Thyroid gland (tissue), 4 donors: Measurements from ENCODE around the gene SORL1-AS1.
"Not testable (repeated sequence)": the region's sequence is repeated elsewhere in the genome, so short reads cannot be mapped to it uniquely, and the experiment has no call there.

ENCODE experiments used
- DNase-seq, 2 donors: peaks; one replicate each; pipeline ENCODE4 v3.0.0-alpha.2; 2019
- H3K27ac ChIP-seq, 3 donors: fragments of 200-600 bp; sonication (generic); 1 replicate in 2 of 3; 2 replicates in 1 of 3; pipeline ENCODE4 v1.5.1; 2016 to 2019; ENCODE audit warnings: mild to moderate bottlenecking in 1 of 3, moderate library complexity in 1 of 3
- H3K27me3 ChIP-seq: fragments of 200-600 bp; sonication (generic); one replicate; pipeline ENCODE4 v1.5.1; 2019
- H3K36me3 ChIP-seq, 2 donors: fragments of 200-600 bp; sonication (generic); one replicate each; pipeline ENCODE4 v1.5.1; 2016 to 2019
- H3K4me1 ChIP-seq, 2 donors: fragments of 200-600 bp; sonication (generic); one replicate each; pipeline ENCODE4 v1.5.1; 2017 to 2019
- H3K4me3 ChIP-seq, 3 donors: fragments of 200-600 bp; sonication (generic); replicated peaks in 1 of 3; 1 replicate in 2 of 3; 2 replicates in 1 of 3; pipeline ENCODE4 v1.5.1; 2016; ENCODE audit warnings: mild to moderate bottlenecking in 1 of 3
- H3K9me3 ChIP-seq: fragments of 200-600 bp; sonication (generic); one replicate; pipeline ENCODE4 v1.5.1; 2017
- POLR2A ChIP-seq, 2 donors: fragments of 450-650 bp; IDR thresholded peaks; one replicate each; pipeline ENCODE4 v1.6.1; 2017; ENCODE audit warnings: antibody characterized with exemption in 2 of 2, mild to moderate bottlenecking in 2 of 2, moderate library complexity in 1 of 2
- WGBS, 2 donors: methylation state at CpG; one replicate each; pipeline ENCODE4 v1.1.5; 2017; 5-methylcytosine and 5-hydroxymethylcytosine counted together
- intact Hi-C: fragments of 100-400 bp; cut with DNase I; formaldehyde crosslinking; loops from one replicate; pipeline ENCODE4 v1.15.1; 2023
- TF ChIP-seq, protein P1 (sequence below), 6 experiments: fragments of 200-600 bp in 3 of 6; fragments of 450-650 bp in 3 of 6; sonication (generic) in 3 of 6; IDR thresholded peaks; one replicate each; pipeline ENCODE4 v1.5.1; 2016 to 2019; ENCODE audit warnings: antibody characterized with exemption in 6 of 6, mild to moderate bottlenecking in 2 of 6, inconsistent platforms in 1 of 6, moderate library complexity in 1 of 6

The SORL1-AS1 gene

DNA sequence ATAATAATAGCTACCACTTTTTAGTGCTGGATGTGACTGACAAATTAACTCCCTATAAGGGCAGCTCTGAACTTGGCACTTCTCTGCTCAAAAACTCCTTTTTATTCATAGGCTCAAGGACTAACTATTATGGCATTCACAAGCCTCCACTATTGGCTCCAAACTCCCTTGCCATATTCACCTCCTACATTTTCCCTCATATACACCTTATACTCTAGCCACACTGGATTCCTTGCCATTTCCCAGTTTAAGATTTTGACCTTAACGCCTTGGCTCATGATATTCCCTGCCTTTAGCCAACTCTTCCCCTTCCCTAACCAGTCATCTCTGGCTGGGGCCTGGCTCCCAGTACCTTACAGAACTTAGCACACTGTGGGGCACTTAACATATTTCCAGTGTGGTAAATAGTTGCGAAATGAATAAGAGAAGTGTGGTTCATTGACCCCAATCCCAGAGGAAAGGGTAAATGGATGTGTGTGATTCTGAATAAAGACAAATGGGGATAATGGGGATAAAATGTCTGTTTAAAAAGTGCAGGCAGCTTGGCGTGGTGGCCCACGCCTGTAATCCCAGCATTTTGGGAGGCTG, 40.7 kb downstream of the SORL1-AS1 start:
- H3K4me3 ChIP-seq, result no peak overlapping the region
- TF ChIP-seq POLR2A (IDR thresholded peaks at IDR 0.05), result no peak
- TF ChIP-seq, protein P1, sequence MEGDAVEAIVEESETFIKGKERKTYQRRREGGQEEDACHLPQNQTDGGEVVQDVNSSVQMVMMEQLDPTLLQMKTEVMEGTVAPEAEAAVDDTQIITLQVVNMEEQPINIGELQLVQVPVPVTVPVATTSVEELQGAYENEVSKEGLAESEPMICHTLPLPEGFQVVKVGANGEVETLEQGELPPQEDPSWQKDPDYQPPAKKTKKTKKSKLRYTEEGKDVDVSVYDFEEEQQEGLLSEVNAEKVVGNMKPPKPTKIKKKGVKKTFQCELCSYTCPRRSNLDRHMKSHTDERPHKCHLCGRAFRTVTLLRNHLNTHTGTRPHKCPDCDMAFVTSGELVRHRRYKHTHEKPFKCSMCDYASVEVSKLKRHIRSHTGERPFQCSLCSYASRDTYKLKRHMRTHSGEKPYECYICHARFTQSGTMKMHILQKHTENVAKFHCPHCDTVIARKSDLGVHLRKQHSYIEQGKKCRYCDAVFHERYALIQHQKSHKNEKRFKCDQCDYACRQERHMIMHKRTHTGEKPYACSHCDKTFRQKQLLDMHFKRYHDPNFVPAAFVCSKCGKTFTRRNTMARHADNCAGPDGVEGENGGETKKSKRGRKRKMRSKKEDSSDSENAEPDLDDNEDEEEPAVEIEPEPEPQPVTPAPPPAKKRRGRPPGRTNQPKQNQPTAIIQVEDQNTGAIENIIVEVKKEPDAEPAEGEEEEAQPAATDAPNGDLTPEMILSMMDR (IDR thresholded peaks at IDR 0.05), result no peak

DNA sequence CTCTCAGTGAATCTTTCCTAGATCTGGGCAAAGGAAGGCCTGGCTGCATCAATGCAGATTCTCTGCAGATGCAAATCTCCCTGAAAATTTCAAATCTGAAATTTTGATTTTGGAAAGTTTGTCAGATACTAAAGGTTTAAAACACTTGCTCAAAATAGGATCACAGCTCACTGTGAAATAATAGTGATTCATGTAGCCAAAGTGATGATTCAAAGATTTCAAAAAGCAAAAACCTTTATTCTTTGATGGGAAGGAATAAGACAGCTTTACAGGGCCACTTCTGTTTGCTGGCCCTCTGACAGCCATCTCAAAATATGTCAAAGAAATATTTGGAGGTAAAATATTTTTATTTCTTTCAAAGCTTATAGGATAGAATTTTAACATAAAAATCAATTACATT, 41.4 kb downstream of the SORL1-AS1 start:
- intact Hi-C loops, H3K4me3 ChIP-seq, DNase-seq, H3K9me3 ChIP-seq, H3K27me3 ChIP-seq, H3K36me3 ChIP-seq, H3K27ac ChIP-seq: not testable (repeated sequence)
- H3K4me1 ChIP-seq, result peaks cover 4 to 11% of the 10 kb centered on the region in 2 donors

More for the DNA sequence above, 40.7 kb downstream of the SORL1-AS1 start:
- Histone ChIP-seq H3K4me1 (peaks cover 7 to 17% of the 10 kb centered on the region in 2 donors), H3K27me3 (no peaks in the 10 kb centered on the region), H3K27ac (no peak overlapping the region), H3K9me3 (no peaks in the 10 kb centered on the region), H3K36me3 (no peaks in the 10 kb centered on the region)
- DNase-seq, result no peak
- intact Hi-C loops, result no loop called here
- WGBS, 2 donors, result 88 to 98% methylated on average over 4 of the region's 4 CpGs

DNA sequence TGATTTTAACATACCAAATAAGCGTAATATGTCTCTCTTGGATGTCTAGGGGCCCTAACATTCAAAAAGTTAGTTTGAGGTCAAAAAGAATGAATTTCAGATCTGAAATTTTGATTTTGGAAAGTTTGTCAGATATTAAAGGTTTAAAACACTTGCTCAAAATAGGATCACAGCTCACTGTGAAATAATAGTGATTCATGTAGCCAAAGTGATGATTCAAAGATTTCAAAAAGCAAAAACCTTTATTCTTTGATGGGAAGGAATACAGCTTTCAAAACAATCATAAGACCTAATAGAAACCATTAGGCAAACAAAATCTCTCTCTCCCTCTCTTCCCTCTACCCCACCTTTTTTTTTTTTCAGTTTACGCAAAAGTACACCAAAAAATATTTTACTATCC, 42.7 kb downstream of the SORL1-AS1 start:
- H3K4me3 ChIP-seq, H3K36me3 ChIP-seq, H3K27me3 ChIP-seq, intact Hi-C loops, H3K9me3 ChIP-seq, DNase-seq, H3K27ac ChIP-seq, H3K4me1 ChIP-seq: not testable (repeated sequence)
- 97 to 100% methylated on average over 2 of the region's 2 CpGs for WGBS, 2 donors

DNA sequence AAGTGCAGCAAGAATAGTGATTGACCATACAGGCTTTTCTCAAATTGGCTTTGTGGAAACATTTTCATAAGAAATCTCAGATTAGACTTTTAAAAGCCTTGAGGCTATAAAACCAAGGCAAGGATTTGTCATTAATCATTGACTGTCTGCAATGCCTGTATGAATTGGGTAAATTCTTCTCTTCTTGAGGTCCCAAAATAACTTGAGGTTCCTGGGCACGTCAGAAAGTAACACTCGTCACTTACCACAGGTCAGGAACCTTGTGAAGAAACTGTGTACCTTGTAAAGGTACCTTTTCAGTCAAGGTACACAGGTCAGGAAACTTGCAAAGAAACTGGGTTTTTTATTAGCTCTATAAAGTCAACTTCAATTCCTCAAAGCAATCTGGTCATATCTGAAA, 43.9 kb downstream of the SORL1-AS1 start:
- Histone ChIP-seq H3K4me3 (no peak overlapping the region), H3K9me3 (no peaks in the 10 kb centered on the region), H3K36me3 (no peaks in the 10 kb centered on the region), H3K27ac (no peak overlapping the region), H3K27me3 (no peaks in the 10 kb centered on the region), H3K4me1 (peaks cover 0 to 4% of the 10 kb centered on the region in 2 donors)
- WGBS, 2 donors, result 78 to 84% methylated on average over 2 of the region's 2 CpGs
- intact Hi-C loops, result no loop called here
- TF ChIP-seq POLR2A (IDR thresholded peaks at IDR 0.05), result no peak
- TF ChIP-seq, protein P1 (IDR thresholded peaks at IDR 0.05), result no peak
- DNase-seq, result no peak

DNA sequence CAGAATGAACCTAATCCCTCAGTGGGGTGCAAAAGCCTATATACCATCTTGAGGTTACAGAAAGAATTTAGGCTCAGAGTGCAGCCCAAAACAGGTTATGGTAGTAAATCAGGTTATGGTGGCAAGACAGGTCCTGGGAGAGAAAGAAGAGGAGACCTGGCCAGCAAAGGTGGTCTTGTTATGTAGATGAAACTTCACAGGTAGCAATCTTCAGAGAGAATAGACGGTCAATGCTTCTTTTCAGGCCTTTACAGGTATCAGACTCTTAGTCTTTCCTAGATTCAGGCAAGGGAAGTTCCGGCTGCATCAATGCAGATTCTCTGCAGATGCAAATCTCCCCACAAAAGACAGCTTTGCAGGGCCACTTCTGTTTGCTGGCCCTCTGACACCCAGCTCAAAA, 46.5 kb downstream of the SORL1-AS1 start:
- no peaks in the 10 kb centered on the region for H3K9me3 ChIP-seq
- intact Hi-C loops, result no loop called here
- 91 to 100% methylated on average over 2 of the region's 2 CpGs for WGBS, 2 donors
- H3K36me3 ChIP-seq, result no peaks in the 10 kb centered on the region
- TF ChIP-seq POLR2A (IDR thresholded peaks at IDR 0.05), result no peak
- TF ChIP-seq, protein P1 (IDR thresholded peaks at IDR 0.05), result no peak
- H3K27me3 ChIP-seq, result no peaks in the 10 kb centered on the region
- DNase-seq, result no peak
- H3K27ac ChIP-seq, result no peak overlapping the region
- H3K4me1 ChIP-seq, result peaks cover 0 to 4% of the 10 kb centered on the region in 2 donors
- H3K4me3 ChIP-seq, result no peak overlapping the region

DNA sequence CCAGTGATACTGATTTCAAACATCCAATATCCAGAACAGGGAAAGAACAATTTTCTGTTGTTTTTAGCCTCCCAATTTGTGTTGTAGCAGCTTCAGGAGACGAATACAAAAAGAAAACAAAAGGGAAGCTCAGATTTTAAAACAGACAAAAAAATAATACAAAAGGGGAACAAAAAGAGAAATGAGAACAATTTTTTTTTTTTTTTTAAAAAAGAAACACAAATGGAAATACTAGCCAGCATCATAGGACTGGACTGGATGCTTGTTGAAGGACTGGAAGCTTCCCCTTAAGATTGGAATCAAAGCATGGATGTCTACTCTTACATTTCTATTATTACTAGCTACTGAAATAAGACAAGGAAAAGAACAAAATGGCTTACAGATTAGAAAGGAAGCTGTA, 47.1 kb downstream of the SORL1-AS1 start:
- TF ChIP-seq, protein P1 (IDR thresholded peaks at IDR 0.05), result no peak
- no peak for TF ChIP-seq POLR2A (IDR thresholded peaks at IDR 0.05)
- Histone ChIP-seq H3K27me3 (no peaks in the 10 kb centered on the region), H3K4me3 (no peak overlapping the region), H3K27ac (no peak overlapping the region), H3K36me3 (no peaks in the 10 kb centered on the region), H3K9me3 (no peaks in the 10 kb centered on the region), H3K4me1 (peaks cover 0 to 4% of the 10 kb centered on the region in 2 donors)
- no peak for DNase-seq
- WGBS, 2 donors, result 81 to 83% methylated on average over 1 of the region's 1 CpG
- intact Hi-C loops, result no loop called here
